MCF 10A (cell line): Measurements from ENCODE around the gene SETX. TPM values are rescaled to one million over a fixed set of nuclear protein-coding genes. Genes with fewer than 3 reads are reported as not detected.

Source experiments
- BruUV-seq: library from RNA; stranded (reverse); fragments of 400-500 nt; replicated peaks from 2 replicates; lab custom pipeline; 2021; lab: Mats Ljungman, UMichigan
- CTCF ChIA-PET: fragments of 300-600 bp; sonication (Branson Sonifier 250); formaldehyde crosslinking; extraction: SDS; loops from one replicate; lab custom pipeline; 2021; ENCODE audit warnings: antibody characterized with exemption, inconsistent platforms; lab: Yijun Ruan, JAX
- POLR2A ChIA-PET: fragments of 300-600, 350-650 bp; sonication (Branson Sonifier 250); formaldehyde crosslinking; extraction: SDS; loops from one replicate; lab custom pipeline; 2020; ENCODE audit warnings: antibody characterized with exemption, inconsistent platforms; lab: Yijun Ruan, JAX
- DNase-seq: peaks from one replicate; pipeline ENCODE4 v3.0.0-alpha.2; 2018; ENCODE audit not compliant: unreplicated experiment
- H3K27ac Mint-ChIP-seq: one replicate; pipeline ENCODE4 v1.8.0; 2022; ENCODE audit warnings: mild to moderate bottlenecking, low read depth, mixed read lengths; ENCODE audit not compliant: unreplicated experiment
- H3K27me3 Mint-ChIP-seq: one replicate; pipeline ENCODE4 v1.8.0; 2022; ENCODE audit warnings: mixed read lengths; ENCODE audit not compliant: insufficient read depth, unreplicated experiment
- H3K36me3 Mint-ChIP-seq: one replicate; pipeline ENCODE4 v1.8.0; 2022; ENCODE audit warnings: mild to moderate bottlenecking, moderate library complexity, mixed read lengths; ENCODE audit not compliant: insufficient read depth, unreplicated experiment
- H3K4me1 Mint-ChIP-seq: one replicate; pipeline ENCODE4 v1.8.0; 2022; ENCODE audit warnings: mixed read lengths; ENCODE audit not compliant: insufficient read depth, unreplicated experiment
- H3K4me3 Mint-ChIP-seq: one replicate; pipeline ENCODE4 v1.8.0; 2022; ENCODE audit warnings: mild to moderate bottlenecking, moderate library complexity, mixed read lengths; ENCODE audit not compliant: unreplicated experiment
- H3K9me3 Mint-ChIP-seq: one replicate; pipeline ENCODE4 v1.8.0; 2022; ENCODE audit warnings: mixed read lengths; ENCODE audit not compliant: unreplicated experiment
- CTCF ChIP-seq: fragments of 200-600 bp; IDR thresholded peaks from one replicate; pipeline ENCODE4 v1.8.0; 2022; ENCODE audit warnings: antibody characterized with exemption, mild to moderate bottlenecking; ENCODE audit not compliant: unreplicated experiment
- intact Hi-C: fragments of 100-400 bp; cut with micrococcal nuclease; formaldehyde crosslinking; loops from 2 replicates; pipeline ENCODE4 v1.14.1; 2022
- total RNA-seq: library from RNA; stranded (reverse); gene quantifications from 2 replicates; pipeline ENCODE4 v1.2.3, GENCODE V29; 2022

Gene SETX
- total RNA-seq, 1 experiment from 2014 or later = 41.1 TPM

- Mint-ChIP-seq H3K36me3 (no peaks in the 10 kb centered on the region), H3K27ac (no peak overlapping the region), H3K4me1 (peaks cover 5% of the 10 kb centered on the region), H3K27me3 (peaks cover 12% of the 10 kb centered on the region), H3K9me3 (no peaks in the 10 kb centered on the region), H3K4me3 (peak overlapping the region; percentile 71)
- POLR2A ChIA-PET = no interaction called here
- DNase-seq = no peak
- TF ChIP-seq CTCF = no peak
- intact Hi-C loops = no loop called here
- CTCF ChIA-PET = no interaction called here
- no TSS peak for BruUV-seq
Observed at GRCh38 chr9:132242621-132243155, 112.1 kb downstream of the SETX start.

DNA sequence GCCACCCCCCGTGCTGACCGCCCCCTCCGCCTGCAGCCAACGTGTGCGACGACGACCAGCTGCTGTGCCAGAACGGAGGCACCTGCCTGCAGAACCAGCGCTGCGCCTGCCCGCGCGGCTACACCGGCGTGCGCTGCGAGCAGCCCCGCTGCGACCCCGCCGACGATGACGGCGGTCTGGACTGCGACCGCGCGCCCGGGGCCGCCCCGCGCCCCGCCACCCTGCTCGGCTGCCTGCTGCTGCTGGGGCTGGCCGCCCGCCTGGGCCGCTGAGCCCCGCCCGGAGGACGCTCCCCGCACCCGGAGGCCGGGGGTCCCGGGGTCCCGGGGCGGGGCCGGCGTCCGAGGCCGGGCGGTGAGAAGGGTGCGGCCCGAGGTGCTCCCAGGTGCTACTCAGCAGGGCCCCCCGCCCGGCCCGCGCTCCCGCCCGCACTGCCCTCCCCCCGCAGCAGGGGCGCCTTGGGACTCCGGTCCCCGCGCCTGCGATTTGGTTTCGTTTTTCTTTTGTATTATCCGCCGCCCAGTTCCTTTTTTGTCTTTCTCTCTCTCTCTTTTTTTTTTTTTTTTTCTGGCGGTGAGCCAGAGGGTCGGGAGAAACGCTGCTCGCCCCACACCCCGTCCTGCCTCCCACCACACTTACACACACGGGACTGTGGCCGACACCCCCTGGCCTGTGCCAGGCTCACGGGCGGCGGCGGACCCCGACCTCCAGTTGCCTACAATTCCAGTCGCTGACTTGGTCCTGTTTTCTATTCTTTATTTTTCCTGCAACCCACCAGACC is 112.8 kb downstream of the SETX start:
- ChIA-PET CTCF (interaction anchor here (0.6 to 1.2 kb wide), 2 partner anchors 338 to 481 kb away, joined by 3 to 6 read pairs; no protein-coding TSS in a partner anchor), POLR2A (no interaction called here)
- no peak overlapping the region for H3K27ac Mint-ChIP-seq
- no peaks in the 10 kb centered on the region for H3K36me3 Mint-ChIP-seq
- H3K9me3 Mint-ChIP-seq = no peaks in the 10 kb centered on the region
- no TSS peak for BruUV-seq
- peak overlapping the region; percentile 71 for H3K4me3 Mint-ChIP-seq
- intact Hi-C loops = no loop called here
- no peak for TF ChIP-seq CTCF
- H3K27me3 Mint-ChIP-seq = peaks cover 12% of the 10 kb centered on the region
- no peak for DNase-seq
- peaks cover 5% of the 10 kb centered on the region for H3K4me1 Mint-ChIP-seq

DNA sequence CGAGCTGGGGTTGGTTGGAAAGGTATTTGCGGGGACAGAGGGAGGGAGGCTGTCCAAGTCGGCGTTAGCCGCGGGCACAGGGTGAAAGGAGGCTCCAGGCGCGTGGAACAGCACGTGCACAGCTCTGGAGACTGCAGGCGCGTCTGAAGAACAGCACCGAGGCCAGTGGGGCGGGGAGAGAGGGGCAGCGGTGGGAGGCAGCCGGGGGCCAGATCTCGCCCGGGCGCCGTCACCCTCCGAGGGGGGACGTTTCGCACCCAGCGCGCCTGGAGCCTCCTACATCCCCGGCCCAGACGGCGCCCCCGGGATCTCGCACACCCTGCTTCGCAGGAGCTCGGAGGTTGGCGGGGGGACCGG is 113.3 kb downstream of the SETX start:
- TF ChIP-seq CTCF = no peak
- no peak overlapping the region for H3K27ac Mint-ChIP-seq
- H3K4me1 Mint-ChIP-seq = peaks cover 5% of the 10 kb centered on the region
- DNase-seq = no peak
- CTCF ChIA-PET = interaction anchor here (0.6 to 1.2 kb wide), 2 partner anchors 338 to 480 kb away, joined by 3 to 6 read pairs; no protein-coding TSS in a partner anchor
- POLR2A ChIA-PET = no interaction called here
- no peaks in the 10 kb centered on the region for H3K36me3 Mint-ChIP-seq
- peaks cover 12% of the 10 kb centered on the region for H3K27me3 Mint-ChIP-seq
- peak overlapping the region; percentile 68 for H3K4me3 Mint-ChIP-seq
- no TSS peak for BruUV-seq
- intact Hi-C loops = no loop called here
- no peaks in the 10 kb centered on the region for H3K9me3 Mint-ChIP-seq

- ChIA-PET CTCF (interaction anchor here (0.5 to 1.2 kb wide), 4 partner anchors 73 to 482 kb away, joined by 3 to 6 read pairs (median 3); no protein-coding TSS in a partner anchor), POLR2A (no interaction called here)
- no peak for TF ChIP-seq CTCF
- Mint-ChIP-seq H3K27ac (no peak overlapping the region), H3K9me3 (no peaks in the 10 kb centered on the region), H3K4me3 (peak overlapping the region; percentile 68), H3K36me3 (no peaks in the 10 kb centered on the region), H3K4me1 (peaks cover 5% of the 10 kb centered on the region), H3K27me3 (peaks cover 12% of the 10 kb centered on the region)
- peak; percentile 61 for DNase-seq
- intact Hi-C loops = no loop called here
- no TSS peak for BruUV-seq
Observed at GRCh38 chr9:132240841-132241482, 113.8 kb downstream of the SETX start.
